Testis (tissue), 2 donors: Measurements from ENCODE around the gene SHISAL2B.

ENCODE experiments used
- CTCF ChIP-seq, 3 experiments: fragments of 450-650 bp in 2 of 3; fragments of 200-600 bp in 1 of 3; sonication (generic) in 1 of 3; IDR thresholded peaks; one replicate each; pipeline ENCODE4 v1.5.1; 2016 to 2019; ENCODE audit warnings: antibody characterized with exemption in 3 of 3, mild to moderate bottlenecking in 2 of 3, moderate library complexity in 1 of 3
- POLR2A ChIP-seq: fragments of 450-650 bp; IDR thresholded peaks from one replicate; pipeline ENCODE4 v1.6.1; 2017; ENCODE audit warnings: antibody characterized with exemption, mild to moderate bottlenecking, moderate library complexity

- TF ChIP-seq POLR2A (no peak), CTCF (IDR thresholded peaks at IDR 0.05) (no peak)
These were observed 76.6 kb downstream of the SHISAL2B start for GRCh38 chr5:64766941-64767340.
